AG09309 (cell line): Measurements from ENCODE around the gene PASK.

Source experiments
- DNase-seq: peaks from one replicate; pipeline ENCODE4 v3.0.0-alpha.2; 2010; ENCODE audit warnings: low read depth
- H3K4me3 ChIP-seq: 2 replicates; pipeline ENCODE4 v1.5.1; 2011; ENCODE audit warnings: mild to moderate bottlenecking, low read depth, low read length, moderate library complexity; ENCODE audit not compliant: control insufficient read depth
- CTCF ChIP-seq: IDR thresholded peaks from 2 replicates; pipeline ENCODE4 v1.5.1; 2011; ENCODE audit warnings: mild to moderate bottlenecking, low read depth, low read length, inconsistent platforms; ENCODE audit not compliant: insufficient read depth, control insufficient read depth; ENCODE audit errors: missing control alignments

The PASK gene

GRCh38 chr2:241072553-241073165 lies 76.6 kb downstream of the PASK start:
- DNase-seq: no peak
- no peak for TF ChIP-seq CTCF
- H3K4me3 ChIP-seq: no peak overlapping the region

GRCh38 chr2:241072151-241072550 lies 77.1 kb downstream of the PASK start:
- no peak for TF ChIP-seq CTCF
- DNase-seq: no peak
- H3K4me3 ChIP-seq: no peak overlapping the region

GRCh38 chr2:241071677-241072111 lies 77.6 kb downstream of the PASK start:
- DNase-seq: no peak
- no peak overlapping the region for H3K4me3 ChIP-seq
- no peak for TF ChIP-seq CTCF

- H3K4me3 ChIP-seq: no peak overlapping the region
- no peak for DNase-seq
- TF ChIP-seq CTCF: no peak
Measured at GRCh38 chr2:241070811-241071676, 78.2 kb downstream of the PASK start.

- DNase-seq: no peak
- no peak overlapping the region for H3K4me3 ChIP-seq
- no peak for TF ChIP-seq CTCF
Measured at GRCh38 chr2:241070361-241070760, 78.9 kb downstream of the PASK start.

GRCh38 chr2:241069821-241070281 lies 79.4 kb downstream of the PASK start:
- no peak for TF ChIP-seq CTCF
- no peak for DNase-seq
- no peak overlapping the region for H3K4me3 ChIP-seq
